ENCODE results near the gene SMARCB1.

SMARCB1 gene

GRCh38 chr22:23753385-23753784 lies 33.4 kb upstream of the SMARCB1 start:
- Mint-ChIP-seq H3K9me3 (no peaks in the 10 kb centered on the region), H3K36me3 (ENCODE audit: low read depth) (no peaks in the 10 kb centered on the region), H3K4me3 (no peak overlapping the region), H3K27ac (no peak overlapping the region), H3K4me1 (ENCODE audit: low read depth) (peaks cover 11% of the 10 kb centered on the region), H3K27me3 (ENCODE audit: low read depth) (peaks cover 4% of the 10 kb centered on the region)
- DNase-seq (ENCODE audit: low spot score), result no peak

GRCh38 chr22:23754220-23754919 lies 32.4 kb upstream of the SMARCB1 start, which contains the start of gene VPREB3:
Gene VPREB3 (minus strand): TSS chr22:23754425. CDS start chr22:23754363, 62 bp downstream.
- Mint-ChIP-seq H3K27me3 (ENCODE audit: low read depth) (peaks cover 4% of the 10 kb centered on the region), H3K9me3 (no peaks in the 10 kb centered on the region), H3K4me3 (no peak within 1 kb of the TSS), H3K4me1 (ENCODE audit: low read depth) (peaks cover 11% of the 10 kb centered on the region), H3K27ac (no peak within 1 kb of the TSS), H3K36me3 (ENCODE audit: low read depth) (no peaks in the 10 kb centered on the region)
- no peak for DNase-seq (ENCODE audit: low spot score)

- Mint-ChIP-seq H3K9me3 (no peaks in the 10 kb centered on the region), H3K4me3 (no peak overlapping the region), H3K36me3 (ENCODE audit: low read depth) (no peaks in the 10 kb centered on the region), H3K4me1 (ENCODE audit: low read depth) (peaks cover 5% of the 10 kb centered on the region), H3K27ac (no peak overlapping the region), H3K27me3 (ENCODE audit: low read depth) (peaks cover 1% of the 10 kb centered on the region)
- DNase-seq (ENCODE audit: low spot score), result no peak
Measured at GRCh38 chr22:23754980-23755636, 31.7 kb upstream of the SMARCB1 start.

GRCh38 chr22:23755711-23756110 lies 31.1 kb upstream of the SMARCB1 start:
- Mint-ChIP-seq H3K27ac (no peak overlapping the region), H3K4me1 (ENCODE audit: low read depth) (no peaks in the 10 kb centered on the region)

GRCh38 chr22:23756891-23757290 lies 29.9 kb upstream of the SMARCB1 start:
- DNase-seq (ENCODE audit: low spot score), result no peak
- no peaks in the 10 kb centered on the region for H3K36me3 Mint-ChIP-seq (ENCODE audit: low read depth)
- H3K27me3 Mint-ChIP-seq (ENCODE audit: low read depth), result peaks cover 1% of the 10 kb centered on the region
- H3K27ac Mint-ChIP-seq, result no peak overlapping the region
- no peaks in the 10 kb centered on the region for H3K9me3 Mint-ChIP-seq
- no peak overlapping the region for H3K4me3 Mint-ChIP-seq
- no peaks in the 10 kb centered on the region for H3K4me1 Mint-ChIP-seq (ENCODE audit: low read depth)

More at GRCh38 chr22:23755711-23756110, 31.1 kb upstream of the SMARCB1 start:
- H3K9me3 Mint-ChIP-seq, result no peaks in the 10 kb centered on the region
- no peak for DNase-seq (ENCODE audit: low spot score)
- no peak overlapping the region for H3K4me3 Mint-ChIP-seq
- H3K36me3 Mint-ChIP-seq (ENCODE audit: low read depth), result no peaks in the 10 kb centered on the region
- H3K27me3 Mint-ChIP-seq (ENCODE audit: low read depth), result peaks cover 1% of the 10 kb centered on the region

- Mint-ChIP-seq H3K4me1 (ENCODE audit: low read depth) (peaks cover 11% of the 10 kb centered on the region), H3K27me3 (ENCODE audit: low read depth) (no peaks in the 10 kb centered on the region), H3K4me3 (no peak overlapping the region), H3K36me3 (ENCODE audit: low read depth) (no peaks in the 10 kb centered on the region), H3K9me3 (no peaks in the 10 kb centered on the region), H3K27ac (no peak overlapping the region)
- no peak for DNase-seq (ENCODE audit: low spot score)
Measured at GRCh38 chr22:23759566-23759965, 27.2 kb upstream of the SMARCB1 start.

GRCh38 chr22:23760056-23760455 lies 26.7 kb upstream of the SMARCB1 start:
- Mint-ChIP-seq H3K27me3 (ENCODE audit: low read depth) (no peaks in the 10 kb centered on the region), H3K9me3 (no peaks in the 10 kb centered on the region), H3K27ac (no peak overlapping the region), H3K4me3 (no peak overlapping the region), H3K4me1 (ENCODE audit: low read depth) (peaks cover 11% of the 10 kb centered on the region), H3K36me3 (ENCODE audit: low read depth) (no peaks in the 10 kb centered on the region)
- DNase-seq (ENCODE audit: low spot score), result no peak

- H3K27me3 Mint-ChIP-seq (ENCODE audit: low read depth), result no peaks in the 10 kb centered on the region
- peak within 1 kb of the TSS; percentile 67 for H3K4me3 Mint-ChIP-seq
- no peak for DNase-seq (ENCODE audit: low spot score)
- H3K9me3 Mint-ChIP-seq, result no peaks in the 10 kb centered on the region
- H3K4me1 Mint-ChIP-seq (ENCODE audit: low read depth), result peaks cover 24% of the 10 kb centered on the region
- no peak within 1 kb of the TSS for H3K27ac Mint-ChIP-seq
- H3K36me3 Mint-ChIP-seq (ENCODE audit: low read depth), result no peaks in the 10 kb centered on the region
Measured at GRCh38 chr22:23762842-23763578, 23.8 kb upstream of the SMARCB1 start, which contains the start of gene C22orf15. Gene C22orf15 (plus strand): TSS chr22:23762990. CDS start chr22:23763307, 317 bp downstream.

- H3K4me1 Mint-ChIP-seq (ENCODE audit: low read depth), result peaks cover 24% of the 10 kb centered on the region
- no peaks in the 10 kb centered on the region for H3K27me3 Mint-ChIP-seq (ENCODE audit: low read depth)
- peak; percentile 21 for DNase-seq (ENCODE audit: low spot score)
- no peaks in the 10 kb centered on the region for H3K36me3 Mint-ChIP-seq (ENCODE audit: low read depth)
- no peaks in the 10 kb centered on the region for H3K9me3 Mint-ChIP-seq
- peak overlapping the region; percentile 67 for H3K4me3 Mint-ChIP-seq
- H3K27ac Mint-ChIP-seq, result no peak overlapping the region
Measured at GRCh38 chr22:23763579-23763945, 23.2 kb upstream of the SMARCB1 start.

GRCh38 chr22:23763954-23764353 lies 22.8 kb upstream of the SMARCB1 start:
- H3K9me3 Mint-ChIP-seq, result no peaks in the 10 kb centered on the region
- peaks cover 24% of the 10 kb centered on the region for H3K4me1 Mint-ChIP-seq (ENCODE audit: low read depth)
- H3K27ac Mint-ChIP-seq, result no peak overlapping the region
- no peak for DNase-seq (ENCODE audit: low spot score)
- no peaks in the 10 kb centered on the region for H3K27me3 Mint-ChIP-seq (ENCODE audit: low read depth)
- H3K4me3 Mint-ChIP-seq, result peak overlapping the region; percentile 67
- H3K36me3 Mint-ChIP-seq (ENCODE audit: low read depth), result no peaks in the 10 kb centered on the region

GRCh38 chr22:23764899-23765881 lies 21.6 kb upstream of the SMARCB1 start:
- no peak overlapping the region for H3K4me3 Mint-ChIP-seq
- H3K36me3 Mint-ChIP-seq (ENCODE audit: low read depth), result no peaks in the 10 kb centered on the region
- no peaks in the 10 kb centered on the region for H3K9me3 Mint-ChIP-seq
- H3K27me3 Mint-ChIP-seq (ENCODE audit: low read depth), result no peaks in the 10 kb centered on the region
- peak overlapping the region; percentile 53 for H3K27ac Mint-ChIP-seq
- DNase-seq (ENCODE audit: low spot score), result no peak
- peaks cover 24% of the 10 kb centered on the region for H3K4me1 Mint-ChIP-seq (ENCODE audit: low read depth)

GRCh38 chr22:23767303-23767672 lies 19.5 kb upstream of the SMARCB1 start:
- H3K27ac Mint-ChIP-seq, result peak overlapping the region; percentile 45

More at GRCh38 chr22:23767303-23767672, 19.5 kb upstream of the SMARCB1 start:
- Mint-ChIP-seq H3K4me1 (ENCODE audit: low read depth) (peaks cover 28% of the 10 kb centered on the region), H3K9me3 (no peaks in the 10 kb centered on the region), H3K4me3 (peak overlapping the region; percentile 71), H3K27me3 (ENCODE audit: low read depth) (peaks cover under 1% of the 10 kb centered on the region), H3K36me3 (ENCODE audit: low read depth) (no peaks in the 10 kb centered on the region)
- no peak for DNase-seq (ENCODE audit: low spot score)
